HG03064 (cell line): ENCODE measurements around the gene DDX23.

Source experiments
- ATAC-seq: cut with Tn5 transposase; IDR thresholded peaks from one replicate; pipeline ENCODE4 v1.9.1; 2021; ENCODE audit warnings: low read depth; ENCODE audit not compliant: unreplicated experiment

Gene DDX23

DNA sequence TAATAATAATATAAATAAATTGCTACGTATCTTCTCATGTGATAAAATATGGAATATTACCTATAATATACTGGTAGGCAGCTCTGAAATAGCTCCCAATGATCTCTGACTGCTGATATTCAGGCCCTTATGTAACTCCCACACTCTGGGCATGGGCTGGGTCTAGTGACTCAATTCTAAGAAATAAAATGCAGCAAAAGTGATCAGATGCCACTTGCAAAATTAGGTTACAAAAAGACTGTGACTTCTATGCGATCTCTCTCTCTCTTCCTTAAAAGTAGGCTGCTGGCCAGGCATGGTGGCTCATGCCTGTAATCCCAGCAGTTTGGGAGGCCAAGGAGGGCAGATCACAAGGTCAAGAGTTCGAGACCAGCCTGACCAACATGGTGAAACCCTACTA lies 44.0 kb downstream of the DDX23 start:
- no peak for ATAC-seq

DNA sequence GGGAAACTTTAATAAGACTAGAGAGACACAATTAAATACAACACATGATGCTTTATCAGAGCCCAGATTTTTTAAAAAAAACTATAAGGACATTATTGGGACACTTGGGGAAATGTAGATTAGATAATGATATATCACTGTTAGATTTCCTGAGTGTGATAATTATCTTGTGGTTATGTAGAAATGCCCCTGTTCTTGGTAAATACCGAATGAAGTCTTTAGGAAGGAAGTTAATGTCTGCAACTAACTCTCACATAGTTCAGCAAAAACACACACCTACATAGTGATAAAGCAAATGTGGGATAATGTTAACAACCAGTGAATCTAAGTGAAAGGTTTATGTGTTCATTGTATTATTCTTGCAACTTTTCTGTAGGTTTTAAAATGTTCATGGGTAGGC lies 48.3 kb downstream of the DDX23 start:
- ATAC-seq: no peak

DNA sequence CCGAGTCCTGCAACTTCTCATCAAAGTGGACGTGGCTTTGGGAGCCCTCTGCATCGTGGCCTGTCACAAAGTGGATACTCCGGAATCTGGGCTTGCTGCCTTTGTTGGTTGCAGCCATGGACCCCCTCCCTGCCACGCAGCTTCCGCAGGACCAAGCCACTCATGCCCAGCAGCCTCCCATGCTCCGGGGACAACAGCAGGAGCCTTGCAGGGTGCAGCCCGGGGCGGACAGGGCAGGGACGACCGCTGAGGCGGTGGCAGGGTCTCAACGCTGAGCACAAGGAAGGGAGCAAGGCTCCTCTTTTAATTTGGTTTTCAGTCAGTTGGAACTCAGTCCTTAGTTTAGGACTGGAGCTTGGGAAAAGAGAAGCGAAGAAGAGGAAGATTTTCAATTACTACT lies 51.0 kb downstream of the DDX23 start:
- ATAC-seq: no peak

GRCh38 chr12:48800457-48800856 lies 51.5 kb downstream of the DDX23 start:
- ATAC-seq: no peak

DNA sequence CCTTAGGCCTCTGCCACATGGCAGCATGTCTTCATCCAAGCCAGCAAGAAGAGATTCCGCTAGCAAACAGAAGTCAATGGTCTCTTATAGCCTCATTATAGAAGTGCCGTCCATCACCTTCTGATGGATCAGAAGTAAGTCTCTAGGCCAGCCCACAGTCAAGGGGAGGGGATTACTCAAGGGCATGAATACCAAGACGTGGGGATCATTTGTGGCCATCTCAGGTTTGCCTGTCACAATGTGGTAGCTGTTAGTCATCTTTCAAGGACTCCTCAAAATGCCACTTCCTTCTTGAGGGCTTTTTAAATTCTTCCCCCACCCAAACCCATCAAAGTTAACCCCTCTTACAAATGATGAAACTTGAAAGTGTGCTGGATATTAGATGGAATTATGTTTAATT lies 55.0 kb downstream of the DDX23 start:
- no peak for ATAC-seq

- ATAC-seq: no peak
These were observed 56.2 kb downstream of the DDX23 start for GRCh38 chr12:48795550-48796455.

- ATAC-seq: no peak
These were observed 57.1 kb downstream of the DDX23 start for GRCh38 chr12:48794870-48795269.

- ATAC-seq: no peak
These were observed 58.3 kb downstream of the DDX23 start for GRCh38 chr12:48793696-48794095.

- ATAC-seq: no peak
These were observed 62.1 kb downstream of the DDX23 start for GRCh38 chr12:48789858-48790326.

DNA sequence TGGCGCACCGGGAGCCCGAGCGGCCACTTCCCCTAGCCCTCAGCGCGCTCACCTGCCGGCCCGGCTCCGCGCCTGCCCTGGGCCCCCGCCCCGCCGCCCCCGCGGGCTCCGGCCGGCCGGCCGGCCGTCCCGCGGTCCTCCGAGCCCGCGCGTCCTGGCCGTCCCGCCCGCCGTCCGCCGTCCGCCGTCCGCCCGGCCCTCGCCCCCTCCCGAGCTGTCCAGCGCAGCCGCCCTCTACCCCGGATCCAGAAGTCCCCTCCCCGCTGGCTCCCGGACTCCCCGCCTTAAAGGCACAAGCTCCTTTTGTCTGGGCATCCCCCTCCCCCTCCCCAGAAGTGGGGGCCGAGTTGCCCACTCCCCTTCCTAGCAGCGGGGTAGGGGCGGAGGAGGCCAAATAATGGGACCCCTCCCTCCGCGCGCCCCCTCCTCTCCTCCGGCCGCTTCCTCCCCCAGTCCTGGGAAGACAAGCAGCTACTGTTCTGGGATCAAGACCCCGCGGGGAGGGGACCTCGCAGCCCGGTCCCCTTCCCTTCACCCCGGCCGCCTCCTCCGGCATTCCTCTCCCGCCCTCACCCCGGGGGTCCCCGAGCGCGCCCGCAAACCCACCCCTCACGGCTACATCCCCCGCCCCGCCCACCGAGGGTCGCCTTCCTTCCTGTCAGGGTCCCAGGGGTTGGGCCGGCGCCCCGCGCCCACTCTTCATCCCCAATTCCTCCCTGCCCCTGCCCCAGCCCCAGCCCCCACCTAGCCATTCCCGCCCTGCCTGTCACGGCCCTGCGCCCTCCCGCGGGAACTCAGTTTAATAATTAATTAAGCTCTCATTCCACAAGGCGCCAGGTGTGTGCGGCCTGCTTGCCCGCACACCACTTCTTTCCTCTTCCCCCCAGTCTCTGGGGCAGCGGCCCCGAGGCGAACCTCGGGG lies 62.8 kb downstream of the DDX23 start, which contains the start of gene ADCY6:
TSS of gene ADCY6 (minus strand) at position 236 of the 922 bp plus-strand sequence. CDS start 5,655 bp downstream, outside the sequence.
- ATAC-seq: no peak

DNA sequence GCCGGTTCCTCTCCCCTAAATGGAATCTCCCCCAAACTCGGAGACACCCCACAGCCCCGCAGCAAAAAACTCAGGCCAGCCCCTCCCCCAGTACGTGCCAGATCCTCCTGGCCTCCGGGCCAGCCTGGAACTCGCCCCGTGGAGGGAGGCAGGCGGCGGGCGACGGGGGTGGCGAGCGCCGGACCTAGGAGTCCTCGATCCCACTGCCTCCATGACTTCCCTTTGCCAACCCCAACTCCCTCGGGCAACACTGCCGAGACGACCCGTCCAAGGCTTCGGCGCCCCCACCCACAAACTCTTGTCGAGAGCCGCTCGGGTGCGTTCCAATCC lies 63.5 kb downstream of the DDX23 start:
- no peak for ATAC-seq

GRCh38 chr12:48787791-48788523 lies 64.0 kb downstream of the DDX23 start:
- ATAC-seq: no peak

GRCh38 chr12:48786591-48787544 lies 65.1 kb downstream of the DDX23 start:
- ATAC-seq: no peak

GRCh38 chr12:48783432-48783831 lies 68.5 kb downstream of the DDX23 start:
- ATAC-seq: no peak

GRCh38 chr12:48782457-48783395 lies 69.2 kb downstream of the DDX23 start:
- ATAC-seq: no peak

- ATAC-seq: no peak
These were observed 70.1 kb downstream of the DDX23 start for GRCh38 chr12:48781750-48782456.

- no peak for ATAC-seq
These were observed 71.5 kb downstream of the DDX23 start for GRCh38 chr12:48780381-48781025.
